HG02623 (cell line): ENCODE measurements around the gene FARP1.

Experiments used
- ATAC-seq: cut with Tn5 transposase; IDR thresholded peaks from one replicate; pipeline ENCODE4 v1.9.1; 2021; ENCODE audit warnings: moderate library complexity; ENCODE audit not compliant: unreplicated experiment

The FARP1 gene

GRCh38 chr13:98474292-98474691 is 331.4 kb downstream of the FARP1 start:
- ATAC-seq, result no peak

GRCh38 chr13:98474761-98475160 is 331.9 kb downstream of the FARP1 start:
- ATAC-seq, result no peak

- ATAC-seq, result no peak
These were observed 332.6 kb downstream of the FARP1 start for GRCh38 chr13:98475522-98475921.

- ATAC-seq, result peak; percentile 29
These were observed 333.2 kb downstream of the FARP1 start for GRCh38 chr13:98476106-98476505.

- peak; percentile 95 for ATAC-seq
These were observed 333.7 kb downstream of the FARP1 start for GRCh38 chr13:98476538-98476966.

GRCh38 chr13:98478189-98479129 is 335.6 kb downstream of the FARP1 start:
- ATAC-seq, result peak; percentile 32

- ATAC-seq, result no peak
These were observed 336.7 kb downstream of the FARP1 start for GRCh38 chr13:98479496-98480003.

GRCh38 chr13:98480915-98481877 is 338.3 kb downstream of the FARP1 start:
- ATAC-seq, result no peak

- ATAC-seq, result no peak
These were observed 339.9 kb downstream of the FARP1 start for GRCh38 chr13:98482476-98483444.

- no peak for ATAC-seq
These were observed 340.9 kb downstream of the FARP1 start for GRCh38 chr13:98483601-98484288.

- peak; percentile 35 for ATAC-seq
These were observed 341.7 kb downstream of the FARP1 start for GRCh38 chr13:98484289-98485219.

- ATAC-seq, result no peak
These were observed 342.7 kb downstream of the FARP1 start for GRCh38 chr13:98485561-98485960.

- no peak for ATAC-seq
These were observed 343.5 kb downstream of the FARP1 start for GRCh38 chr13:98486412-98486811.

- no peak for ATAC-seq
These were observed 344.1 kb downstream of the FARP1 start for GRCh38 chr13:98487016-98487415.

- no peak for ATAC-seq
These were observed 344.6 kb downstream of the FARP1 start for GRCh38 chr13:98487522-98487921.

GRCh38 chr13:98488736-98489135 is 345.8 kb downstream of the FARP1 start:
- peak; percentile 58 for ATAC-seq

GRCh38 chr13:98489446-98490194 is 346.7 kb downstream of the FARP1 start:
- no peak for ATAC-seq
